Upper lobe of right lung (tissue), 1 donor: ENCODE measurements around the gene TMEM130. TPM values are rescaled to one million over a fixed set of nuclear protein-coding genes. Genes with fewer than 3 reads are reported as not detected.
A peak's percentile ranks its signal among the peaks of the same experiment; 100 is the strongest.
"Not testable (repeated sequence)": the region's sequence is repeated elsewhere in the genome, so short reads cannot be mapped to it uniquely, and the experiment has no call there.

Experiments
- ATAC-seq: fragments of 200-7000 bp; cut with Tn5 transposase; one replicate; pipeline ENCODE4 v1.9.1; 2020; ENCODE audit warnings: mild to moderate bottlenecking, moderate library complexity
- DNase-seq: peaks from one replicate; pipeline ENCODE4 v3.0.0-alpha.2; 2020
- H3K27ac ChIP-seq: fragments of 200-600 bp; one replicate; pipeline ENCODE4 v1.8.0; 2022
- H3K27me3 ChIP-seq: fragments of 200-600 bp; one replicate; pipeline ENCODE4 v1.8.0; 2022; ENCODE audit warnings: mild to moderate bottlenecking
- H3K36me3 ChIP-seq: fragments of 200-600 bp; one replicate; pipeline ENCODE4 v1.8.0; 2022
- H3K4me1 ChIP-seq: fragments of 200-600 bp; one replicate; pipeline ENCODE4 v1.8.0; 2022
- H3K4me3 ChIP-seq: fragments of 200-600 bp; one replicate; pipeline ENCODE4 v1.8.0; 2022; ENCODE audit warnings: mild to moderate bottlenecking
- H3K9me3 ChIP-seq: fragments of 200-600 bp; one replicate; pipeline ENCODE4 v1.8.0; 2022
- CTCF ChIP-seq: fragments of 200-600 bp; IDR thresholded peaks from one replicate; pipeline ENCODE4 v1.8.0; 2022; ENCODE audit warnings: antibody characterized with exemption
- intact Hi-C: fragments of 100-400 bp; cut with DNase I; formaldehyde crosslinking; loops from one replicate; pipeline ENCODE4 v1.11.0; 2022
- total RNA-seq: library from RNA; stranded (reverse); fragmentation: NEBNext Ultra II Directional; extraction: Animal tissue kit (Norgen Biotek cat#: 25700); gene quantifications from one replicate; pipeline ENCODE4 v1.2.1, GENCODE V29; 2021
- donor health status: DM: no; HTN: yes; CAD: no; lungs with severe emphysema.

The TMEM130 gene
- total RNA-seq, 1 donor from 2014 or later, result 20.0 TPM

GRCh38 chr7:98860071-98860470, 9.7 kb downstream of the TMEM130 start:
- H3K36me3 ChIP-seq, result no peaks in the 10 kb centered on the region
- DNase-seq (no peak), ATAC-seq (peak; percentile 56)
- H3K4me3 ChIP-seq, result no peak overlapping the region
- intact Hi-C loops, result no loop called here
- H3K4me1 ChIP-seq, result peaks cover 2% of the 10 kb centered on the region
- no peak overlapping the region for H3K27ac ChIP-seq
- no peaks in the 10 kb centered on the region for H3K9me3 ChIP-seq
- TF ChIP-seq CTCF, result no peak
- H3K27me3 ChIP-seq, result no peaks in the 10 kb centered on the region

- DNase-seq (no peak), ATAC-seq (peak; percentile 18)
- Histone ChIP-seq H3K27ac (no peak overlapping the region), H3K4me1 (no peaks in the 10 kb centered on the region), H3K36me3 (no peaks in the 10 kb centered on the region), H3K27me3 (no peaks in the 10 kb centered on the region), H3K9me3 (no peaks in the 10 kb centered on the region), H3K4me3 (no peak overlapping the region)
- intact Hi-C loops, result no loop called here
- no peak for TF ChIP-seq CTCF
Observed at GRCh38 chr7:98855610-98856422, 14.0 kb downstream of the TMEM130 start.

GRCh38 chr7:98852826-98853225, 17.0 kb downstream of the TMEM130 start:
- DNase-seq (no peak), ATAC-seq (no peak)
- H3K27me3 ChIP-seq, result no peaks in the 10 kb centered on the region
- no peaks in the 10 kb centered on the region for H3K4me1 ChIP-seq
- H3K27ac ChIP-seq, result no peak overlapping the region
- no peak for TF ChIP-seq CTCF
- H3K9me3 ChIP-seq, result no peaks in the 10 kb centered on the region
- no peaks in the 10 kb centered on the region for H3K36me3 ChIP-seq
- intact Hi-C loops, result no loop called here
- H3K4me3 ChIP-seq, result no peak overlapping the region

- DNase-seq (no peak), ATAC-seq (no peak)
- Histone ChIP-seq H3K27ac (no peak overlapping the region), H3K27me3 (no peaks in the 10 kb centered on the region), H3K9me3 (no peaks in the 10 kb centered on the region), H3K36me3 (no peaks in the 10 kb centered on the region), H3K4me3 (no peak overlapping the region), H3K4me1 (no peaks in the 10 kb centered on the region)
- TF ChIP-seq CTCF, result no peak
- intact Hi-C loops, result no loop called here
Observed at GRCh38 chr7:98848918-98849317, 20.9 kb downstream of the TMEM130 start.

GRCh38 chr7:98842552-98842951, 27.3 kb downstream of the TMEM130 start:
- H3K4me3 ChIP-seq, H3K9me3 ChIP-seq, H3K27ac ChIP-seq, H3K36me3 ChIP-seq, ATAC-seq, H3K4me1 ChIP-seq, DNase-seq, H3K27me3 ChIP-seq: not testable (repeated sequence)
- intact Hi-C loops, result loop anchor here (5.0 kb wide), 1 partner anchor 410 kb away; no protein-coding TSS in a partner anchor

- no peak overlapping the region for H3K4me3 ChIP-seq
- no peaks in the 10 kb centered on the region for H3K27me3 ChIP-seq
- H3K4me1 ChIP-seq, result peaks cover 6% of the 10 kb centered on the region
- H3K9me3 ChIP-seq, result no peaks in the 10 kb centered on the region
- H3K27ac ChIP-seq, result no peak overlapping the region
- ATAC-seq (peak; percentile 93), DNase-seq (peak; percentile 82)
- no peaks in the 10 kb centered on the region for H3K36me3 ChIP-seq
- TF ChIP-seq CTCF, result peak; percentile 98
- intact Hi-C loops, result loop anchor here (5.0 kb wide), 1 partner anchor 409 kb away; no protein-coding TSS in a partner anchor
Observed at GRCh38 chr7:98841179-98841997, 28.4 kb downstream of the TMEM130 start.
